Fibroblast of the aortic adventitia (primary cell): ENCODE data around the gene CERS5. TPM values are rescaled to one million over a fixed set of nuclear protein-coding genes. Genes with fewer than 3 reads are reported as not detected.

Experiments
- DNase-seq: peaks from one replicate; pipeline ENCODE4 v3.0.0-alpha.2; 2010; ENCODE audit warnings: low read depth
- H3K4me3 ChIP-seq: 2 replicates; pipeline ENCODE4 v1.5.1; 2011; ENCODE audit warnings: low read depth, mild to moderate bottlenecking, control low read depth, low read length, moderate library complexity
- total RNA-seq: library from RNA; depleted of rRNA; stranded (reverse); fragments of >200 nt; gene quantifications from 2 replicates; pipeline ENCODE4 v1.2.3, GENCODE V29; 2012; ENCODE audit warnings: low replicate concordance
- TF ChIP-seq, protein P1 (sequence below): IDR thresholded peaks from 2 replicates; pipeline ENCODE4 v1.5.1; 2011; ENCODE audit warnings: mild to moderate bottlenecking, low read length, control low read depth, inconsistent platforms; ENCODE audit not compliant: insufficient read depth

The CERS5 gene, protein sequence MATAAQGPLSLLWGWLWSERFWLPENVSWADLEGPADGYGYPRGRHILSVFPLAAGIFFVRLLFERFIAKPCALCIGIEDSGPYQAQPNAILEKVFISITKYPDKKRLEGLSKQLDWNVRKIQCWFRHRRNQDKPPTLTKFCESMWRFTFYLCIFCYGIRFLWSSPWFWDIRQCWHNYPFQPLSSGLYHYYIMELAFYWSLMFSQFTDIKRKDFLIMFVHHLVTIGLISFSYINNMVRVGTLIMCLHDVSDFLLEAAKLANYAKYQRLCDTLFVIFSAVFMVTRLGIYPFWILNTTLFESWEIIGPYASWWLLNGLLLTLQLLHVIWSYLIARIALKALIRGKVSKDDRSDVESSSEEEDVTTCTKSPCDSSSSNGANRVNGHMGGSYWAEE
- 20.0 and 32.7 TPM in 2 replicates for total RNA-seq

DNA sequence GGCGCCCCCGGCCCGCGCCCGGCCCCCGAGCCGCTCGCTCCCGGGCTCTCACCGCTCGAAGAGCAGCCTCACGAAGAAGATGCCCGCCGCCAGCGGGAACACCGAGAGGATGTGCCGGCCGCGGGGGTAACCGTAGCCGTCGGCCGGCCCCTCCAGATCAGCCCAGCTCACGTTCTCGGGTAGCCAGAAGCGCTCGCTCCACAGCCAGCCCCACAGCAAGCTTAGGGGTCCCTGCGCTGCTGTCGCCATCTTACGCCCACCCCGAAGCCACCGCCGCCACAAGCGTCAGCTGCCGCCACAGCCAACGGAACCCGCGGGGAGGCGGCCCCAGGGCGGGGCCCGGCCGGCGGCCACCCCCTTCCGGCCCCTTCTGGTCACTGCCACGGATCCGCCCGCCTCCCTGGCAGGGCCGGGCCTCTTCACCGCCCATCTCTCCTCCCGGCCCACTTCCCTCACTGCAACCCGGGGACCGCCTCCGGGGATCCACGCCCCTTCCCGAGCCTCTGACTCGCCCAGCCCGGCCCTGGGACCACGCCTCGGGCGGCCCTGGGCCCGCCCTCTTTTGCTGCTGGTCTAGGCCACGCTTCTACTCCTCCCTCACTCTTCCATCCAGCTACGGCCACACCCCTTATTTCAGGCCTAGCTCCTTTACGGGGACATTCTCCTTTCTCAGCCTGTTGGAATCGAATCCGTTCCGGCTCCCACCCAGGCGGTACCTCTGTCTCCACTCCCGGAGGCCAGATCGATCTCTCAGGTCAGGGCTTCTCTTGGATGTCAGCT is at the start of gene CERS5:
Gene CERS5 (minus strand): TSS at position 321 of the 780 bp plus-strand sequence. CDS start 72 bp downstream, at position 249.
- DNase-seq: peak; percentile 97
- TF ChIP-seq, protein P1, sequence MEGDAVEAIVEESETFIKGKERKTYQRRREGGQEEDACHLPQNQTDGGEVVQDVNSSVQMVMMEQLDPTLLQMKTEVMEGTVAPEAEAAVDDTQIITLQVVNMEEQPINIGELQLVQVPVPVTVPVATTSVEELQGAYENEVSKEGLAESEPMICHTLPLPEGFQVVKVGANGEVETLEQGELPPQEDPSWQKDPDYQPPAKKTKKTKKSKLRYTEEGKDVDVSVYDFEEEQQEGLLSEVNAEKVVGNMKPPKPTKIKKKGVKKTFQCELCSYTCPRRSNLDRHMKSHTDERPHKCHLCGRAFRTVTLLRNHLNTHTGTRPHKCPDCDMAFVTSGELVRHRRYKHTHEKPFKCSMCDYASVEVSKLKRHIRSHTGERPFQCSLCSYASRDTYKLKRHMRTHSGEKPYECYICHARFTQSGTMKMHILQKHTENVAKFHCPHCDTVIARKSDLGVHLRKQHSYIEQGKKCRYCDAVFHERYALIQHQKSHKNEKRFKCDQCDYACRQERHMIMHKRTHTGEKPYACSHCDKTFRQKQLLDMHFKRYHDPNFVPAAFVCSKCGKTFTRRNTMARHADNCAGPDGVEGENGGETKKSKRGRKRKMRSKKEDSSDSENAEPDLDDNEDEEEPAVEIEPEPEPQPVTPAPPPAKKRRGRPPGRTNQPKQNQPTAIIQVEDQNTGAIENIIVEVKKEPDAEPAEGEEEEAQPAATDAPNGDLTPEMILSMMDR: peak; percentile 11
- H3K4me3 ChIP-seq: peak within 1 kb of the TSS; percentile 85

DNA sequence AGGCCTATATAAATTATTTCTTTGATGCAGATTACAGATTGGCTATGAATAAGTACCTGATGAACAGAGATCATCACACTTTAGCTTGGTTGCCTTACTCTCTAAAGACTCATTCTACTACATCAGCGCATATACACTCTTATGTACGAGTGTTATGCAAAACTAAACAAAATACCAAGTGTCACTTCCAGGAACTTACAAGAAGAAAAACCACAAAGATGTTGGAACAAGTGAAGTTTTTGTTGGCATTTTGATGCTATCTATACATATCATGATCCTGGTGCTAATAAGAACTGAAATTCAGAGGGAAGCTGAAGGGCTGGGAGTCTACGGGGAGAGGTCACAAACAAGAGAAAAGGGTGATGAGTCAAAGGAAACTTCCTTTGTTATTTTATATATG is 47.9 kb upstream of the CERS5 start:
- H3K4me3 ChIP-seq: no peak overlapping the region
- TF ChIP-seq, protein P1: no peak

DNA sequence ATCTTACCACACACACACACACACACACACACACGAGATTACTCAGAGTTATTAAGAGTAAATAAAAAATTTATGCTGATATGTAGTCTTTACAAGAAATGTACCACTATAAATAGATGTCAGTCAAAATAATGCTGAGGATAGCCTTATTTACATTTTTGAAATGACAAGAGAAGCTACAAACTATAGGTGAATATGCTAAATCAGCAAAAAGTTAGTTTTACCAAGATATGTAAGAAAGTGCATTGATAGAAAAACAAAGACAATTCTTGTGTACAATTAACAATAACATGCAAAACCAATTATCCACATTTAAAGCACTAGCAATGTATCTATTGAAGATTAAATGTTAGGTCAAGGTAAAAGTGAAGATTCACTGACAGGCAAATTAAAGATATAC is 46.8 kb upstream of the CERS5 start:
- no peak overlapping the region for H3K4me3 ChIP-seq
- DNase-seq: no peak
- TF ChIP-seq, protein P1: no peak

More for the DNA sequence above, 47.9 kb upstream of the CERS5 start:
- peak; percentile 64 for DNase-seq

DNA sequence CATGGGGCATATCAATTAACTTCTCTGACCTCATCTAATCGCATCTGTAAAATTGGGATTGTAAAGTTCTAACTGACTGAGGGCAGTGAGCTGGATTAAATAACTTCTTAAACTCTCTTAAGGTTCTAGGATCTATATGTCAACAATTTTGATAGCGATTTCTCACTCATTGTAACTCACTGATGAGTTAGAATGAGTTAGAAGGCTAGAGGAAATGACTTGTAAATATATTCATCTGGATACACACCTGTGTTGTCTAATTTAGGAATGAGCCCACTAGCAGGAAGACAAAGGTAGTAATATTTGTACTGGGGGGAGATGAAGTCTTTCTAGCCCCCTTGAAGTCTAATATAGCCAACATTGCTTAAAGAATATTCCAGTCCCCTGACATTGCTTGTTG is 46.3 kb upstream of the CERS5 start:
- no peak for DNase-seq
- TF ChIP-seq, protein P1: no peak
- H3K4me3 ChIP-seq: no peak overlapping the region

DNA sequence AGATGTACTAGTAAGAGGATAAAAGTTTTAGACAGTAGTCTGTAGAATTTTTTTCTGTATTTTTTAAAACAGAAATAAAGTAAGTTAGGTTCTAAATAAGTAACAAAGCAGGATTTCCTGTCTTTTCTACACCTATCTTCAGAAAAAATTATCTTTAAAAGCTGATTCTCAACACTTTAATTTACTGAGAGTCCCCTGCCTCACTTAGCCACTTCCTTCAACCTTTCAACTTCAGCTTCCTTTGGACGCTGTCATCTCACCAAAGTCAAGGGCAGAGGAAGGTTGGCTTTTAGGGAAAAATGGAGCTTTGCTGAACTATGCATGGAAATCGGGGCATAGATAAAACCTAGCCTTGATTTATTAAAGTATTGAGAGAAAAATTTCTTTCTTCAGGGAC is 44.9 kb upstream of the CERS5 start:
- TF ChIP-seq, protein P1: no peak
- no peak overlapping the region for H3K4me3 ChIP-seq

DNA sequence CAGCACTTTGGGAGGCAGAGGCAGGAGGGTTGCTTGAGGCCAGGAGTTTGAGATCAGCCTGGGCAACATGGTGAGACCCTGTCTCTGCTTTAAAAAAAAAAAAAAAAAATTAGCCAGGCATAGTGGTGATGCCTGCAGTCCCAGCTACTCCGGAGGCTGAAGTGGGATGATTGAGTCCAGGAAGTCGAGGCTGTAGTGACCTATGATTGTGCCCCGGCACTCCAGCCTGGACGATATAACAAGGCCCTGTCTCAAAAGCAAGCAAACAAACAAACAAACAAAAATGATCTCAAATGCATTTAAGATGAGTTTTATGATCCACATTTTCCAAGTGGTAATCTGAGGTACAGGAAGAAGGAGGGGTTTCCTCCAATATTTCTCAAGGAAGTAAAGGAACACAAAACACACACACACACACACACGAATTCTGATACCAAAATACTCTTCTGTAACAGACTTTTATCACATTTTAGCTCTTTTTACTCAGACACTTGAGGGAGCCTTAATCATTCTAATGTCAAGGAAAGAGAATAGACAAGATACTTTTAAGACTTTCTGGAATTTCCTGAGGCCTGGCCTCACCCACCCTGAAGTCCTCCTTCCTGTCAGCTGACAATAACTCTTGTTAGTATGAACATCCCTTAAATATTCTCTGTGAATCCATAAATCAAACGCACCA is 44.4 kb upstream of the CERS5 start:
- H3K4me3 ChIP-seq: no peak overlapping the region
- TF ChIP-seq, protein P1: no peak
- DNase-seq: peak; percentile 42

More for the DNA sequence above, 44.9 kb upstream of the CERS5 start:
- no peak for DNase-seq
